ENCODE data around the gene SECISBP2.
A peak's percentile ranks its signal among the peaks of the same experiment; 100 is the strongest.
"Not testable (repeated sequence)": the region's sequence is repeated elsewhere in the genome, so short reads cannot be mapped to it uniquely, and the experiment has no call there.

SECISBP2 gene

GRCh38 chr9:89318123-89319014, at the start of gene SECISBP2:
Gene SECISBP2, plus strand, starts transcription at chr9:89318500. Its CDS starts 77 bp downstream, at chr9:89318577.
- DNase-seq: peak; percentile 95 to 96

- no peak for DNase-seq
Observed at GRCh38 chr9:89273528-89274279, 44.6 kb upstream of the SECISBP2 start.

- peak in 1 of 2 donors; percentile 23 for DNase-seq
Observed at GRCh38 chr9:89274838-89275237, 43.5 kb upstream of the SECISBP2 start.

DNA sequence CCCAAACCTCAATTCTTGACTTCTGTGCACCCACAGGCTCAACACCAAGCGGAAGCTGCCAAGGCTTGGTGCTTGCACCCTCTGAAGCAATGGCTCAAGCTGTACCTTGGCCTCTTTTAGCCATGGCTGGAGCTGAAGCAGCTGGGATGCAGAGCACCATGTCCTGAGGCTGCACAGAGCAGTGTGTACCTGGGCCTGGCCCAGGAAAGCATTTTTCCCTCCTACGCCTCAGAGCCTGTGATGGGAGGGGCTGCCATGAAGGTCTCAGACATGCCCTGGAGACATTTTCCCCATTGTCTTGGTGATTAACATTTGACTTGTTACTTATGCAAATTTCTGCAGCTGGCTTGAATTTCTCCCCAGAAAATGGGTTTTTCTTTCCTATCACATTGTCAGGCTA, 42.3 kb upstream of the SECISBP2 start:
- not testable (repeated sequence) for DNase-seq

DNA sequence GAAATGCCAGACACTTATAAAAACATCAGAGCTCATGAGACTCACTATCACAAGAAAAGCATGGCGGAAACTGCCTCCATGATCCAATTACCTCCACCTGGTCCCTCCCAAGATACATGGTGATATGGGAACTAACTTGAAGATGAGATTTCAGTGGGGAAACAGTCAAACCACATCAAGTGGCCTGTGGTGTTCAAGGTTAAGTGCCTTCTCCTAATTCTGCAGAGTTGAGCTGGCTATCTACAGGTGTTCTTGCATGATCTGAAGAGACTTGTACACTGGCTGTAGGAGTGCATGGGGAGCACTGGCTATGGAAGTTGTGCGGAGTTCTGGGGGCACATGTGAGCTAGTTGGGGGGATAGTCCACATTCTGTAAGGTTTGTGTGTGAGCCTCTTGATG, 41.3 kb upstream of the SECISBP2 start:
- DNase-seq: no peak

- peak in 1 of 2 donors; percentile 8 for DNase-seq
Observed at GRCh38 chr9:89277454-89277853, 40.8 kb upstream of the SECISBP2 start.

DNA sequence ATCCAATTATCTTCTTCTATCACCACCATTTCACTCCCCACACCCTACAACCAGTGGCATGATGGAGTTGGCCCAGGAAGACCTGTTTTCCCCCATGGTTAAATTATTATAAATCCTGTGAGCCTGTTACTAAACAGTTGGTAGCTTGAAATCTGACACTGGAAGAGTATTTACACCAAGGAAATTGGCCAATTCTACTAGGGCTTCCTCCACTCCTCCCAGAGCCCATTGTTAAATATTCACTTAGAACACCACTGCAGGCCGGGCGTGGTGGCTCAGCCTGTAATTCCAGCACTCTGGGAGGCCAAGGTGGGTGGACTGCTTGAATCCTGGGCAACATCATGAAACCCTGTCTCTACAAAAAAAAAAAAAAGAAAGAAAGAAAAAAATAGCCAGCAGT, 39.7 kb upstream of the SECISBP2 start:
- DNase-seq: no peak

- no peak for DNase-seq
Observed at GRCh38 chr9:89278997-89279739, 39.1 kb upstream of the SECISBP2 start.

- DNase-seq: no peak
Observed at GRCh38 chr9:89281106-89281505, 37.2 kb upstream of the SECISBP2 start.

DNA sequence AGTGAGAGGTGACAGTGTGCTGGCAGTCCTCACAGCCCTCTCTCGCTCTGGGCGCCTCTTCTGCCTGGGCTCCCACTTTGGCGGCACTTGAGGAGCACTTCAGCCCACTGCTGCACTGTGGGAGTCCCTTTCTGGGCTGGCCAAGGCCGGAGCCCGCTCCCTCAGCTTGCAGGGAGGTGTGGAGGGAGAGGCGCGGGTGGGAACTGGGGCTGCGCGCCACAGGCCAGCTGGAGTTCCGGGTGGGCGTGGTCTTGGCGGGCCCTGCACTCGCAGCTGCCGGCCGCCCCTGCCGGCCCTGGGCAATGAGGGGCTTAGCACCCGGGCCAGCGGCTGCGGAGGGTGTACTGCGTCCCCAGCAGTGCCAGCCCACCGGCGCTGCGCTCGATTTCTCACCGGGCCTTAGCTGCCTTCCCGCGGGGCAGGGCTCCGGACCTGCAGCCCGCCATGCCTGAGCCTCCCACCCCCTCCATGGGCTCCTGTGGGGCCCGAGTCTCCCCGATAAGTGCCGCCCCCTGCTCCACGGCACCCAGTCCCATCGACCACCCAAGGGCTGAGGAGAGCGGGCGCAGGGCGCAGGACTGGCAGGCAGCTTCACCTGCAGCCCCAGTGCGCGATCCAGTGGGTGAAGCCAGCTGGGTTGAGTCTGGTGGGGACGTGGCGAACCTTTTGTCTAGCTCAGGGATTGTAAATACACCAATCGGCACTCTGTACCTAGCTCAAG, 35.9 kb upstream of the SECISBP2 start:
- not testable (repeated sequence) for DNase-seq

GRCh38 chr9:89284076-89284475, 34.2 kb upstream of the SECISBP2 start:
- no peak for DNase-seq

GRCh38 chr9:89291741-89292140, 26.6 kb upstream of the SECISBP2 start:
- no peak for DNase-seq

DNA sequence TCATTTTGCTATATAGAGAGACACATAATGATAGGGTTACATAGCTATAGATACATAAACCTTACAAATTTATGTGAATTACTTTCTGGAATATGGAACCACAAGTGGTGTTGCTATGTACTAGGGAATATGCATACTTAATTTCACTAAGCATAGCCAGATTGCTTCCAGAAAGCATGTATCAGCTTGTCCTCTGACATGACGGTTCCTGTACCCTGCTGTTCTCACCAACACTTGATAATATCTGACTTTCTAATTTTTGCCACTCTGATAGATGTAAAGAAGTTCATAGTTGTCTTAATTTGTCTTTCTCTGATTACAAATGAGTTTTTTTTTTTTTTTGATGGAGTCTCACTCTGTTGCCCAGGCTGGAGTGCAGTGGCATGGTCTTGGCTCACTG, 25.3 kb upstream of the SECISBP2 start:
- DNase-seq: no peak

- no peak for DNase-seq
Observed at GRCh38 chr9:89295400-89295799, 22.9 kb upstream of the SECISBP2 start.

- DNase-seq: not testable (repeated sequence)
Observed at GRCh38 chr9:89301996-89302395, 16.3 kb upstream of the SECISBP2 start.

DNA sequence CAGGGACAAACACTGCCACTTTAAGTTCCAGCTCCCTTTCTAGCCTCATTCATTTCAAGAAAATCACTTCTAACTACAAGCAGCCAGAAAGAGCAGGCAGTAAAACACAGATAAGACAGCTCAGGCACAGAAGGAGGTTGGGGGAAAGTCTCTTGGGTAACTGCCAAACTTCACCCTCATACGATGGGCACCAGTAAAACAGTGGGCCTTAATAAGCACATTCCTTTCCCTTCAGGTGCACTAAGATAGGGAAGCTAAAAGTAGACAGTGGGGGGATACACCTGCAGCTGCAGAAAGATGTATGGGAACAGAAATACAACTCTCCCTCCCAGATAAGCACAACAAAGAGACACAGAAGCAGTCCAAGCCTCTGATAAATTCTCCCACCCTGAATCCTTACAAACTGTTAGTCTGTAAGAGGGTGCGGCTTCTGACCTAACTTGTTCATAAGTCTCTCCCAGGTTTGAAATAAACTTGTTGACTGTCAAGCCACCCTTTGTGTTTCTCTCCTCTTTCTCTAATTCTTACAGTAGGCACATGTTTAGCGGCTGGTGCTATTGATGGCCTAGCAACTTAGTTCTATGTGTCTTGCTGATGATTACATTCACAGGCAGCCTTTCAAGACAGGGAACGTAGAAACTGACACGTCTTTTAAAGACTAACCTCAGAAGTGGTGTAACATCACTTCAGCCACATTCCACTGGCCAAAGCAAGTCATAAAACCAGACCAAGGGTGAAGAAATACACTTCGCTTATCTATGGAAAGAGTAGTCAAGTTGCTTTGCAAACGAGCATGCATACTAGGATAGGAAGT, 14.1 kb upstream of the SECISBP2 start:
- DNase-seq: no peak

GRCh38 chr9:89304834-89305188, 13.5 kb upstream of the SECISBP2 start:
- no peak for DNase-seq

DNA sequence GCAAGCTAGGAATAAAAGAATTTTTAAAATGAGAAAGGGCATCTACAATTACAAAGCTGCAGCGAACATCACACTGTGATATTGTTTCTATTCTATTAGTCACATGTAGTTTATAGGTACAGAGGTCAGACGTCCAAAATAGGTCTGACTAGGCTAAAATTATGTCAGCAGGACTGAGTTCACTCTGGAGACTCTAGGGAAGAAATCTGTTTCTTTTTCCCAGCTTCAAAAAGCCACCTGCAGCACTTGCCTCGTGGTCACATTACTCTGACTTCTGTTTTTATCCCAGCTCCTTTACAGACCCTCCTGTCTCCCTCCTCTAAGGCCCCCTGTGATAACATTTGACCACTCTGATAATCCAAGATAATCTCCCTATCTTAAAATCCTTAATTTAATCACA, 12.4 kb upstream of the SECISBP2 start:
- DNase-seq: no peak

DNA sequence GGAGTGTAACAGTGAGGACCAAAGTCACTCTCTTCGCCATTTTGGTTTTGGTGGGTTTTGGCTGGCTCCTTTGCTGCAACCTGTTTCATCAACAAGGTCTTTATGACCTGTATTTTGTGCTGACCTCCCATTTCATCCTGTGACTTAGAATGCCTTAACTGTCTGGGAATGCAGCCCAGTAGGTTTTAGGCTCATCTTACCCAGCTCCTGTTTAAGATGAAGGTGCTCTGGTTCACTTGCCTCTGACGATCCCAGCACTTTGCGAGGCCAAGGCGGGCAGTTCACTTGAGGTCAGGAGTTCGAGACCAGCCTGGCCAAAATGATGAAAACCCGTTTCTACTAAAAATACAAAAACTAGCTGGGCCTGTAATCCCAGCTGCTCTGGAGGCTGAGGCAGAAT, 9.1 kb upstream of the SECISBP2 start:
- no peak for DNase-seq

- DNase-seq: peak in 1 of 2 donors; percentile 23
Observed at GRCh38 chr9:89309608-89310474, 8.5 kb upstream of the SECISBP2 start.
